HepG2 (cell line): ENCODE measurements around the gene FAT4. TPM values are rescaled to one million over a fixed set of nuclear protein-coding genes. Genes with fewer than 3 reads are reported as not detected.

Source experiments
- ATAC-seq: fragments of 200-7000 bp; cut with Tn5 transposase; 3 replicates; pipeline ENCODE4 v1.9.1; 2020; ENCODE audit warnings: mild to moderate bottlenecking, moderate library complexity
- BruUV-seq: library from RNA; stranded (reverse); fragments of 400-500 nt; replicated peaks from 2 replicates; lab custom pipeline; 2021; lab: Mats Ljungman, UMichigan
- CTCF ChIA-PET: fragments of 300-600 bp; formaldehyde crosslinking; extraction: SDS; loops from one replicate; lab custom pipeline; 2021; ENCODE audit warnings: low total read pairs, inconsistent platforms, low intra/inter-chr PET ratio; lab: Yijun Ruan, JAX
- POLR2A ChIA-PET: fragments of 350-600 bp; sonication (Branson Sonifier 250); formaldehyde crosslinking; loops from one replicate; lab custom pipeline; 2020; ENCODE audit warnings: antibody characterized with exemption, inconsistent platforms; lab: Yijun Ruan, JAX
- DNase-seq: peaks from one replicate; pipeline ENCODE4 v3.0.0-alpha.2; 2015; ENCODE audit warnings: low spot score
- FAIRE-seq: peaks from 3 replicates; lab custom pipeline; 2011; peaks lifted over from hg19 to GRCh38; lab: Jason Lieb, UNC
- H2AFZ ChIP-seq: one replicate; pipeline ENCODE4 v1.6.1; 2011; ENCODE audit warnings: low read length, inconsistent platforms
- H3K27ac ChIP-seq: fragments of 300-600 bp; 3 replicates; pipeline ENCODE4 v1.8.0; 2011; ENCODE audit warnings: mixed run types, mild to moderate bottlenecking, mixed read lengths, low read length, inconsistent platforms; ENCODE audit not compliant: insufficient read depth; ENCODE audit errors: extremely low read length
- H3K27me3 ChIP-seq, 2 experiments: fragments of 200-600 bp in 1 of 2; 2 replicates in 1 of 2; 3 replicates in 1 of 2; pipeline versions ENCODE4 v1.6.0 to v1.8.0; 2011; ENCODE audit warnings: low read length in 2 of 2, mild to moderate bottlenecking in 2 of 2, moderate library complexity in 2 of 2, inconsistent platforms in 1 of 2; ENCODE audit not compliant: insufficient read depth in 2 of 2, control insufficient read depth in 1 of 2
- H3K36me3 ChIP-seq, 2 experiments: fragments of 200-600 bp in 1 of 2; replicated peaks in 1 of 2; 2 replicates in 1 of 2; 3 replicates in 1 of 2; pipeline versions ENCODE4 v1.5.1 to v1.8.0; 2011; ENCODE audit warnings: low read length in 2 of 2, inconsistent platforms in 1 of 2; ENCODE audit not compliant: insufficient read depth in 2 of 2, control insufficient read depth in 1 of 2
- H3K4me1 ChIP-seq: 2 replicates; pipeline ENCODE4 v1.5.1; 2012; ENCODE audit warnings: low read length, inconsistent platforms; ENCODE audit not compliant: insufficient read depth
- H3K4me2 ChIP-seq: 2 replicates; pipeline ENCODE4 v1.6.0; 2011; ENCODE audit warnings: low read depth, low read length, inconsistent platforms
- H3K4me3 ChIP-seq, 3 experiments: fragments of 200-600 bp in 1 of 3; sonication (generic), shearing (Covaris generic) in 1 of 3; replicated peaks in 1 of 3; 2 replicates each; pipeline ENCODE4 v1.5.1; 2011 to 2016; ENCODE audit warnings: low read length in 3 of 3, inconsistent platforms in 2 of 3, low read depth in 2 of 3, mild to moderate bottlenecking in 2 of 3, control low read depth in 1 of 3, mixed read lengths in 1 of 3; ENCODE audit not compliant: insufficient read depth in 1 of 3
- H3K79me2 ChIP-seq: one replicate; pipeline ENCODE4 v1.6.1; 2011; ENCODE audit warnings: low read length, inconsistent platforms; ENCODE audit not compliant: insufficient read depth
- H3K9ac ChIP-seq: 2 replicates; pipeline ENCODE4 v1.6.0; 2011; ENCODE audit warnings: mild to moderate bottlenecking, low read depth, low read length, inconsistent platforms; ENCODE audit not compliant: insufficient read depth
- H3K9me3 ChIP-seq: 2 replicates; pipeline ENCODE4 v1.5.1; 2012; ENCODE audit warnings: mild to moderate bottlenecking, low read length
- H4K20me1 ChIP-seq: 2 replicates; pipeline ENCODE4 v1.6.0; 2011; ENCODE audit warnings: inconsistent platforms, mild to moderate bottlenecking, low read length, moderate library complexity; ENCODE audit not compliant: insufficient read depth
- AHR ChIP-seq: IDR thresholded peaks from 2 replicates; pipeline ENCODE4 v1.6.1; 2018; ENCODE audit warnings: missing genetic modification reagents, missing compliant biosample characterization
- ARID3A ChIP-seq: IDR thresholded peaks from 2 replicates; pipeline ENCODE4 v1.6.1; 2012; ENCODE audit warnings: low read depth, low read length, improper control_type of control experiment
- GMEB1 ChIP-seq: sonication (generic); formaldehyde crosslinking; IDR thresholded peaks from 2 replicates; pipeline ENCODE4 v1.5.1; 2020; ENCODE audit warnings: missing genetic modification reagents, mild to moderate bottlenecking, borderline replicate concordance
- KLF12 ChIP-seq: sonication (generic); formaldehyde crosslinking; IDR thresholded peaks from 2 replicates; pipeline ENCODE4 v1.4.0; 2020; ENCODE audit warnings: missing genetic modification reagents, borderline replicate concordance
- KLF16 ChIP-seq, 2 experiments: sonication (generic) in 1 of 2; formaldehyde crosslinking in 1 of 2; IDR thresholded peaks; 2 replicates each; pipeline versions ENCODE4 v1.6.1 to v1.8.0; 2016 to 2023; ENCODE audit warnings: missing genetic modification reagents in 2 of 2, missing compliant biosample characterization in 1 of 2
- LCORL ChIP-seq, 2 experiments: fragments of 450-650 bp in 1 of 2; sonication (generic) in 1 of 2; formaldehyde crosslinking in 1 of 2; IDR thresholded peaks; 2 replicates each; pipeline versions ENCODE4 v1.5.0 to v1.6.1; 2017 to 2020; ENCODE audit warnings: antibody characterized with exemption in 1 of 2, missing genetic modification reagents in 1 of 2
- MTA1 ChIP-seq: sonication (generic); formaldehyde crosslinking; IDR thresholded peaks from 2 replicates; pipeline ENCODE4 v1.4.0; 2020; ENCODE audit warnings: missing genetic modification reagents, mild to moderate bottlenecking, borderline replicate concordance
- SAFB2 ChIP-seq: sonication (generic); formaldehyde crosslinking; IDR thresholded peaks from 2 replicates; pipeline ENCODE4 v1.5.1; 2020; ENCODE audit warnings: missing genetic modification reagents, low read depth, mild to moderate bottlenecking, borderline replicate concordance
- SP4 ChIP-seq: sonication (generic); formaldehyde crosslinking; IDR thresholded peaks from 2 replicates; pipeline ENCODE4 v1.8.1; 2023; ENCODE audit warnings: mild to moderate bottlenecking, missing genetic modification reagents
- ZNF282 ChIP-seq: fragments of 450-650 bp; IDR thresholded peaks from 2 replicates; pipeline ENCODE4 v1.6.1; 2018; ENCODE audit not compliant: partially characterized antibody
- ZNF513 ChIP-seq: sonication (generic); formaldehyde crosslinking; conservative IDR thresholded peaks from 2 replicates; pipeline ENCODE4 v1.5.0; 2020; ENCODE audit warnings: missing genetic modification reagents
- ZNF550 ChIP-seq: sonication (generic); formaldehyde crosslinking; IDR thresholded peaks from 2 replicates; pipeline ENCODE4 v1.4.0; 2020; ENCODE audit warnings: mild to moderate bottlenecking, missing genetic modification reagents, borderline replicate concordance
- ZNF558 ChIP-seq: sonication (generic); formaldehyde crosslinking; IDR thresholded peaks from 2 replicates; pipeline ENCODE4 v1.9.0; 2022; ENCODE audit warnings: mild to moderate bottlenecking, missing genetic modification reagents, borderline replicate concordance
- ZNF577 ChIP-seq: sonication (generic); formaldehyde crosslinking; IDR thresholded peaks from 2 replicates; pipeline ENCODE4 v1.4.0; 2020; ENCODE audit warnings: mild to moderate bottlenecking, low read depth, missing genetic modification reagents, borderline replicate concordance
- ZNF713 ChIP-seq: sonication (generic); formaldehyde crosslinking; IDR thresholded peaks from 2 replicates; pipeline ENCODE4 v1.4.0; 2020; ENCODE audit warnings: mild to moderate bottlenecking, missing genetic modification reagents
- ZNF83 ChIP-seq: sonication (generic); formaldehyde crosslinking; IDR thresholded peaks from 2 replicates; pipeline ENCODE4 v1.4.0; 2020; ENCODE audit warnings: missing genetic modification reagents, mild to moderate bottlenecking, borderline replicate concordance
- WGBS: methylation state at CpG from one replicate; pipeline ENCODE4 v1.1.6; 2017; ENCODE audit warnings: low lambda C conversion rate; 5-methylcytosine and 5-hydroxymethylcytosine counted together
- in situ Hi-C: cut with HindIII; loops from 2 replicates; pipeline ENCODE4 v1.10.0; 2017; ENCODE audit warnings: low pct_unique_long_range_greater_than_20kb; ENCODE audit not compliant: extremely low pct_ligation_motif_present
- intact Hi-C: fragments of 100-400 bp; cut with micrococcal nuclease; formaldehyde crosslinking; loops from one replicate; pipeline ENCODE4 v1.10.0; 2022; ENCODE audit not compliant: unreplicated experiment
- polyA plus RNA-seq, 8 experiments: library from polyadenylated mRNA; depleted of rRNA in 3 of 8; stranded (reverse) in 7 of 8; unstranded in 1 of 8; fragments of >200 nt; fragmentation: Illumina TruSeq in 4 of 8; extraction: Trizol in 4 of 8; gene quantifications; 2 replicates each; pipeline versions ENCODE4 v1.2.1 to v1.2.3, GENCODE V29; 2011 to 2016; ENCODE audit warnings: low read depth in 4 of 8, missing spikeins in 1 of 8, mixed read lengths in 1 of 8; ENCODE audit not compliant: insufficient read depth in 1 of 8
- total RNA-seq, 5 experiments: library from RNA; depleted of rRNA; stranded (reverse); fragments of >200 nt; fragmentation: Illumina TruSeq; extraction: Trizol; gene quantifications; 2 replicates each; pipeline ENCODE4 v1.2.3, GENCODE V29; 2016; ENCODE audit warnings: low read depth in 1 of 5

The FAT4 gene
- total and polyA plus RNA-seq, 2 of the 13 experiments (the other 11 are each of a cell fraction or from before 2014, with no cell fraction given), result 0.27 to 1.2 TPM

- Histone ChIP-seq H3K4me1 (peaks cover 11% of the 10 kb centered on the region), H3K9me3 (no peaks in the 10 kb centered on the region), H2AFZ (no peak overlapping the region), H3K79me2 (no peaks in the 10 kb centered on the region), H3K36me3 (no peaks in the 10 kb centered on the region), H3K27me3 (peaks cover 0 to 6% of the 10 kb centered on the region in 2 experiments; a peak in 1 of 5 replicates), H3K4me3 (no peak overlapping the region), H3K4me2 (no peak overlapping the region), H3K9ac (no peak overlapping the region), H4K20me1 (no peaks in the 10 kb centered on the region), H3K27ac (no peak overlapping the region)
- no peak for DNase-seq
- ATAC-seq, result no peak
- ChIA-PET CTCF (no interaction called here), POLR2A (no interaction called here)
- 43% methylated on average over 2 of the region's 2 CpGs for WGBS
- no peak for TF ChIP-seq ZNF713 (CRISPR knock-in tag)
- TF ChIP-seq ZNF550 (CRISPR knock-in tag), result no peak
- TF ChIP-seq GMEB1 (CRISPR knock-in tag), result no peak
- no peak for TF ChIP-seq ZNF282
- no peak for TF ChIP-seq MTA1 (CRISPR knock-in tag)
- TF ChIP-seq LCORL (IDR thresholded peaks at IDR 0.05), result no peak
- no peak for TF ChIP-seq LCORL (CRISPR knock-in tag; IDR thresholded peaks at IDR 0.05)
- no peak for TF ChIP-seq KLF16 (CRISPR knock-in tag; IDR thresholded peaks at IDR 0.05)
- no peak for TF ChIP-seq AHR
- TF ChIP-seq ZNF577 (CRISPR knock-in tag), result no peak
- TF ChIP-seq SAFB2 (CRISPR knock-in tag), result no peak
- no peak for TF ChIP-seq SP4
- TF ChIP-seq ZNF83 (CRISPR knock-in tag), result no peak
- no peak for TF ChIP-seq ARID3A
- no peak for TF ChIP-seq ZNF513 (CRISPR knock-in tag)
- no peak for TF ChIP-seq KLF12 (CRISPR knock-in tag)
- no peak for TF ChIP-seq ZNF558 (CRISPR knock-in tag)
- no TSS peak for BruUV-seq
- FAIRE-seq, result no peak
- in situ Hi-C loops, result loop anchor here (10.0 to 25.0 kb wide), 3 partner anchors 655 to 1293 kb away; no protein-coding TSS in a partner anchor
- intact Hi-C loops, result loop anchor here (10.0 kb wide), 2 partner anchors 205 to 275 kb away; no protein-coding TSS in a partner anchor
Observed at GRCh38 chr4:125319311-125319710, 4.6 kb downstream of the FAT4 start.
